NCI-H1694 treated with DMSO at 0.1 percent for 48 hours (cell line): ENCODE results near the gene GTF2F1.
"Not testable (repeated sequence)": the region's sequence is repeated elsewhere in the genome, so short reads cannot be mapped to it uniquely, and the experiment has no call there.

ENCODE experiments used
- DNase-seq: peaks from one replicate; lab custom pipeline; 2025; lab: John Stamatoyannopoulos, UW

GTF2F1 gene

DNA sequence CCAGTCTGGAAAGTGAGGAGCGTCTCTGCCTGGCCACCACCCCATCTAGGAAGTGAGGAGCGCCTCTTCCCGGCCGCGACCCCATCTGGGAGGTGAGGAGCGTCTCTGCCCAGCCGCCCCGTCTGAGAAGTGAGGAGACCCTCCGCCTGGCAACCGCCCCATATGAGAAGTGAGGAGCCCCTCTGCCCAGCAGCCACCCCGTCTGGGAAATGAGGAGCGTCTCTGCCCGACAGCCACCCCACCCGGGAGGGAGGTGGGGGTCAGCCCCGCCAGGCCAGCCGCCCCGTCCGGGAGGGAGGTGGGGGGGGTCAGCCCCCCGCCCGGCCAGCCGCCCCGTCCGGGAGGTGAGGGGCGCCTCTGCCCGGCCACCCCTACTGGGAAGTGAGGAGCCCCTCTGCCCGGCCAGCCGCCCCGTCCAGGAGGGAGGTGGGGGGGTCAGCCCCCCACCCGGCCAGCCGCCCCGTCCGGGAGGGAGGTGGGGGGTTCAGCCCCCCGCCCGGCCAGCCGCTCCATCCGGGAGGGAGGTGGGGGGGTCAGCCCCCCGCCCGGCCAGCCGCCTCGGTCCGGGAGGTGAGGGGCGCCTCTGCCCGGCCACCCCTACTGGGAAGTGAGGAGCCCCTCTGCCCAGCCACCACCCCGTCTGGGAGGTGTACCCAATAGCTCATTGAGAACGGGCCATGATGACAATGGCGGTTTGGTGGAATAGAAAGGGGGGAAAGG lies 37.5 kb downstream of the GTF2F1 start:
- DNase-seq = not testable (repeated sequence)

GRCh38 chr19:6354098-6354674 lies 38.8 kb downstream of the GTF2F1 start:
- no peak for DNase-seq

- DNase-seq = no peak
Observed at GRCh38 chr19:6352381-6353165, 40.4 kb downstream of the GTF2F1 start.

- no peak for DNase-seq
Observed at GRCh38 chr19:6350688-6351087, 42.3 kb downstream of the GTF2F1 start.

- DNase-seq = not testable (repeated sequence)
Observed at GRCh38 chr19:6349271-6349670, 43.7 kb downstream of the GTF2F1 start.

DNA sequence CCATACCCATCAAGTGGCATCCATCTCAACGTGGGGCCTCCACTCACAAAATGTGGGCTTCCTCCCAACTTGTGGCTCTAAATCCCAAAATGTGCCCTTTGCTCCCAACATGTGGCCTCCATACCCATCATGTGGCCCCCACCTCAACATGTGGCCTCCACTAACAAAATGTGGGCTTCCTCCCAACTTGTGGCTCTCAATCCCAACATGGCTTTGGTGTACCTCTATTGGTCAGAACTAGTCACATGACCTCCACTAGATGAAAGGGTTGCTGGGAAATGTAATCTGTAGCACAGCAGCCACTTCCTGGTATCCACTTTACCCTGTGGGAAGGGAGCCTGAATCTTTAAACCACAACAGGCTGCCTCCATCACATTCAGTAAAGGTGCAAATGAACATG lies 49.5 kb downstream of the GTF2F1 start:
- no peak for DNase-seq

DNA sequence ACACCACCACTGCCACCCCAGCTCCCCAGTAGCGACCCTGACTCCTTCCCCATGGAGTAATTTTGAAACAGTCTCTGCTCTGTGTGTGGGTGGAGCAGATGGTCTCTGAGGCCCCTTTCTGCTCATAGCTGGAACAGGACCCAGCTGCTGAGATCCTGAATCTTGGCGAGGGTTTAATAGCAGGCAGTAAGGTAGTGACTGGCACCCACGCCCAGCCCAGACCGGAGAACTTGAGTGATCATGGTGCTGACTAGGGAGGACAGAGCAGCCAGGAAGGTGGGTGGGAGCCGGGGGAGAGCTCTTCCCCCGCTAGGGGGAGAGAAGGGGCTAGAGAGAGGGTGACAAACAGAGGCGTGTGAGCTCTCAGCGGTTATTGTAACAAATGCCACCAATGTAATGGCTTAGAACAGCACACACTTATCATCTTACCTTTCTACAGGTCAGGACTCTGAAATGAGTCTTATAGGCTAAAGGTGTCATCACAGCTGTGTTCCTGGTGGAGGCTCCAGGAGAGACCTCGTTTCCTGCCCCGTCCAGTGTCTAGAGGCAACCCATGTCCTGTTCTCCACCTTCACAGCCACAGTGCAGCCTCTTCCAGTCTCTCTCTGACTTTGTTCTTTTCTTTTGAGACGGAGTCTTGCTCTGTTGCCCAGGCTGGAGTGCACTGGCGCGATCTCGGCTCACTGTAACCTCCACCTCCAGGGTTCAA lies 52.3 kb downstream of the GTF2F1 start:
- DNase-seq = peak; percentile 41

GRCh38 chr19:6334490-6335285 lies 58.3 kb downstream of the GTF2F1 start:
- DNase-seq = no peak

DNA sequence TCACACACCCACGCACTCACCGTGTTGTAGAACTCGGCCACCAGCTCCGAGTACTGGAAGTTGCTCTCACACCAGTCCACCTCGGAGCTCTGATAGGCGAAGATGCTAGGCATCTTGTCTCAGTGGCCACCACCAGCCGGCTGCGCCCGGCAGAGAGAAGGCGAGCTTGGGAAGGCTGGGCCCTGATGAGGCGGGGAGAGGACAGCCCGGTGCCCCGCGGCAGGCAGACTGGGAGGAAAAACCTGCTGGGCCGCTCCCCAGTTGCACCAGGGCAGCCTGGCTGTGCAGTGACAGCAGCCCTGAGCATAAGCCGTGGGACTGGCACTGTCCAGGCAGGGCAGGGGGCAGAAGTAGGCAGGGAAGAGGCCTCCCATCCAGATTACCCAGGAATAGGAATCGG lies 59.5 kb downstream of the GTF2F1 start, which contains the start of gene ACER1:
Gene ACER1 (minus strand): TSS at position 174 of the 400 bp plus-strand sequence. CDS start 61 bp downstream, at position 113.
- DNase-seq = no peak
